Skeletal muscle cell (primary cell): ENCODE data around the gene HAUS3.

ENCODE experiments used
- DNase-seq: peaks from one replicate; pipeline ENCODE4 v3.0.0-alpha.2; 2010; ENCODE audit warnings: low read depth
- H3K4me3 ChIP-seq: 2 replicates; pipeline ENCODE4 v1.5.1; 2011; ENCODE audit warnings: low read depth, mild to moderate bottlenecking, control low read depth, low read length, moderate library complexity

Gene HAUS3

GRCh38 chr4:2254665-2255500 is 13.0 kb upstream of the HAUS3 start:
- DNase-seq: no peak
- no peak overlapping the region for H3K4me3 ChIP-seq

- no peak for DNase-seq
- H3K4me3 ChIP-seq: no peak overlapping the region
Observed at GRCh38 chr4:2253160-2254084, 11.5 kb upstream of the HAUS3 start.

- no peak for DNase-seq
Observed at GRCh38 chr4:2252530-2253091, 10.7 kb upstream of the HAUS3 start.

GRCh38 chr4:2251795-2252529 is 10.0 kb upstream of the HAUS3 start:
- no peak for DNase-seq
- H3K4me3 ChIP-seq: no peak overlapping the region

More at GRCh38 chr4:2252530-2253091, 10.7 kb upstream of the HAUS3 start:
- no peak overlapping the region for H3K4me3 ChIP-seq

- no peak overlapping the region for H3K4me3 ChIP-seq
- no peak for DNase-seq
Observed at GRCh38 chr4:2251073-2251794, 9.3 kb upstream of the HAUS3 start.

- H3K4me3 ChIP-seq: no peak overlapping the region
- DNase-seq: no peak
Observed at GRCh38 chr4:2250357-2251072, 8.6 kb upstream of the HAUS3 start.

- DNase-seq: no peak
- no peak overlapping the region for H3K4me3 ChIP-seq
Observed at GRCh38 chr4:2249526-2250356, 7.8 kb upstream of the HAUS3 start.

GRCh38 chr4:2248821-2249261 is 6.9 kb upstream of the HAUS3 start:
- no peak overlapping the region for H3K4me3 ChIP-seq
- no peak for DNase-seq

- H3K4me3 ChIP-seq: no peak overlapping the region
- DNase-seq: no peak
Observed at GRCh38 chr4:2248044-2248780, 6.3 kb upstream of the HAUS3 start.

GRCh38 chr4:2247128-2248043 is 5.5 kb upstream of the HAUS3 start:
- no peak overlapping the region for H3K4me3 ChIP-seq
- DNase-seq: no peak

GRCh38 chr4:2246384-2247127 is 4.6 kb upstream of the HAUS3 start:
- DNase-seq: no peak
- no peak overlapping the region for H3K4me3 ChIP-seq

GRCh38 chr4:2245787-2246275 is 3.9 kb upstream of the HAUS3 start:
- H3K4me3 ChIP-seq: no peak overlapping the region
- no peak for DNase-seq

GRCh38 chr4:2245057-2245786 is 3.3 kb upstream of the HAUS3 start:
- no peak overlapping the region for H3K4me3 ChIP-seq
- no peak for DNase-seq

- H3K4me3 ChIP-seq: no peak overlapping the region
- no peak for DNase-seq
Observed at GRCh38 chr4:2243681-2244380, 1.9 kb upstream of the HAUS3 start.
